Testis (tissue), 2 donors: ENCODE data around the gene PPP4R1.

Source experiments
- CTCF ChIP-seq, 3 experiments: fragments of 450-650 bp in 2 of 3; fragments of 200-600 bp in 1 of 3; sonication (generic) in 1 of 3; IDR thresholded peaks; one replicate each; pipeline ENCODE4 v1.5.1; 2016 to 2019; ENCODE audit warnings: antibody characterized with exemption in 3 of 3, mild to moderate bottlenecking in 2 of 3, moderate library complexity in 1 of 3
- POLR2A ChIP-seq: fragments of 450-650 bp; IDR thresholded peaks from one replicate; pipeline ENCODE4 v1.6.1; 2017; ENCODE audit warnings: antibody characterized with exemption, mild to moderate bottlenecking, moderate library complexity

- TF ChIP-seq CTCF (IDR thresholded peaks at IDR 0.05) (no peak), POLR2A (no peak)
Measured at GRCh38 chr18:9619545-9619944, 5.2 kb upstream of the PPP4R1 start.
